ENCODE results near the gene ARHGEF10L. TPM values are rescaled to one million over a fixed set of nuclear protein-coding genes. Genes with fewer than 3 reads are reported as not detected.
A peak's percentile ranks its signal among the peaks of the same experiment; 100 is the strongest.

ARHGEF10L gene
- total and polyA plus RNA-seq, 4 donors, result 15.0 to 43.4 (median 24.3) TPM

DNA sequence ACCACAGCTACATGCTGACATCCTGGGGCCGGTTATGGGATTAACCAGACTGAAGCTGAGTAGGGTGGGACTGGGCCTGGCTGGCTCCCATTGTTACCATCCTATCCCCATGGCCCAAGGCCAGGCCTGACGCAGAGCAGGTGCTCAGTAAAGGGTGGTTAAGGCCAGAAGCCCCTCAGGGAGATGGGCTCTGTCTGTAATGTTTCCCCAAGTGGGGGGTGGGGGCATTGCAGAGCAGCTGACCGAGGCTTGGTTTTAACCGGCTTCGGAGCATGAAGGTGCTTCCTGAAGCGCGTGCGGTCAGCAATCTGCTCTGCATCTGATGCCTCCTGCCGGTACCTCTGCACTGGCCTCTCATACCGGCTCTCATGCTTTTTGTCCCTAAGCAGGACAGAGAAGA, 132.2 kb downstream of the ARHGEF10L start:
- WGBS, 2 donors, result 43 to 61% methylated on average over 10 of the region's 10 CpGs
- Histone ChIP-seq H3K9me3 (ENCODE audit: control insufficient read depth in 4 of 4, insufficient read depth in 3 of 4, low read length in 3 of 4) (peaks cover 0 to 4% (median 0%) of the 10 kb centered on the region in 4 donors), H3K4me1 (ENCODE audit: control insufficient read depth in 5 of 5, insufficient read depth in 5 of 5, low read length in 5 of 5) (peaks cover 0 to 6% (median 0%) of the 10 kb centered on the region in 5 donors), H3K27me3 (ENCODE audit: control insufficient read depth in 3 of 3, insufficient read depth in 3 of 3, low read length in 2 of 3) (no peaks in the 10 kb centered on the region), H3K4me3 (no peak overlapping the region), H3K27ac (ENCODE audit: low read depth in 1 of 2, low read length in 1 of 2) (no peak overlapping the region), H3K9ac (ENCODE audit: insufficient read depth in 1 of 2, low read length in 2 of 2) (no peak overlapping the region), H3K36me3 (ENCODE audit: control insufficient read depth in 4 of 4, insufficient read depth in 4 of 4, low read length in 4 of 4) (peaks cover 0 to 7% (median 2%) of the 10 kb centered on the region in 4 donors)
- TF ChIP-seq, protein P1, sequence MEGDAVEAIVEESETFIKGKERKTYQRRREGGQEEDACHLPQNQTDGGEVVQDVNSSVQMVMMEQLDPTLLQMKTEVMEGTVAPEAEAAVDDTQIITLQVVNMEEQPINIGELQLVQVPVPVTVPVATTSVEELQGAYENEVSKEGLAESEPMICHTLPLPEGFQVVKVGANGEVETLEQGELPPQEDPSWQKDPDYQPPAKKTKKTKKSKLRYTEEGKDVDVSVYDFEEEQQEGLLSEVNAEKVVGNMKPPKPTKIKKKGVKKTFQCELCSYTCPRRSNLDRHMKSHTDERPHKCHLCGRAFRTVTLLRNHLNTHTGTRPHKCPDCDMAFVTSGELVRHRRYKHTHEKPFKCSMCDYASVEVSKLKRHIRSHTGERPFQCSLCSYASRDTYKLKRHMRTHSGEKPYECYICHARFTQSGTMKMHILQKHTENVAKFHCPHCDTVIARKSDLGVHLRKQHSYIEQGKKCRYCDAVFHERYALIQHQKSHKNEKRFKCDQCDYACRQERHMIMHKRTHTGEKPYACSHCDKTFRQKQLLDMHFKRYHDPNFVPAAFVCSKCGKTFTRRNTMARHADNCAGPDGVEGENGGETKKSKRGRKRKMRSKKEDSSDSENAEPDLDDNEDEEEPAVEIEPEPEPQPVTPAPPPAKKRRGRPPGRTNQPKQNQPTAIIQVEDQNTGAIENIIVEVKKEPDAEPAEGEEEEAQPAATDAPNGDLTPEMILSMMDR (IDR thresholded peaks at IDR 0.05; ENCODE audit: control extremely low read depth, extremely low read depth), result no peak
- DNase-seq (no peak), ATAC-seq (ENCODE audit: insufficient read depth, low FRiP score) (no peak)

DNA sequence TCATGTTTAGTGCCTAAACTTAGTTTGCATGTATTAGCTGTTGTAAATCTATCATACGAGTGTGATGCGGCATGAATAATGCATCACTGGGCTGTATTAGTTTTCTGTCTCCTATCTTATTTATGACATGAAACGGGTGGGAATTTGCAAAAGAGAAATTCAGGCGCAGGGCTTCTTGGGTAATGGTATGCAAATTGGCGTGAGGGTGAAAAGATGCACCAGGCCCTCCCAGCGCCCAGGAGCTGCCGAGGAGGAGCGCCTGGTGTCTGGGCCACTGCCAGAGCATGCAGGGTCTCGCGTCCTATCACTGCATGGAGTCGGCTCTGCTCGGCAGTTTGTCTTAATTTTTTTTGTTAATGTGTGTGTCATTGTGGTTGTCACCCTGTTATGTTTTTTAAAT, 132.7 kb downstream of the ARHGEF10L start:
- TF ChIP-seq, protein P1 (IDR thresholded peaks at IDR 0.05; ENCODE audit: control extremely low read depth, extremely low read depth), result no peak
- Histone ChIP-seq H3K27me3 (ENCODE audit: control insufficient read depth in 3 of 3, insufficient read depth in 3 of 3, low read length in 2 of 3) (no peaks in the 10 kb centered on the region), H3K4me1 (ENCODE audit: control insufficient read depth in 5 of 5, insufficient read depth in 5 of 5, low read length in 5 of 5) (peaks cover 0 to 6% (median 0%) of the 10 kb centered on the region in 5 donors), H3K9ac (ENCODE audit: insufficient read depth in 1 of 2, low read length in 2 of 2) (no peak overlapping the region), H3K27ac (ENCODE audit: low read depth in 1 of 2, low read length in 1 of 2) (no peak overlapping the region), H3K9me3 (ENCODE audit: control insufficient read depth in 4 of 4, insufficient read depth in 3 of 4, low read length in 3 of 4) (peaks cover 0 to 4% (median 0%) of the 10 kb centered on the region in 4 donors), H3K36me3 (ENCODE audit: control insufficient read depth in 4 of 4, insufficient read depth in 4 of 4, low read length in 4 of 4) (peaks cover 0 to 7% (median 2%) of the 10 kb centered on the region in 4 donors), H3K4me3 (no peak overlapping the region)
- ATAC-seq (ENCODE audit: insufficient read depth, low FRiP score), result no peak
- peak in 2 of 3 donors; percentile 25 to 38 for DNase-seq
- 78 to 80% methylated on average over 12 of the region's 12 CpGs for WGBS, 2 donors

DNA sequence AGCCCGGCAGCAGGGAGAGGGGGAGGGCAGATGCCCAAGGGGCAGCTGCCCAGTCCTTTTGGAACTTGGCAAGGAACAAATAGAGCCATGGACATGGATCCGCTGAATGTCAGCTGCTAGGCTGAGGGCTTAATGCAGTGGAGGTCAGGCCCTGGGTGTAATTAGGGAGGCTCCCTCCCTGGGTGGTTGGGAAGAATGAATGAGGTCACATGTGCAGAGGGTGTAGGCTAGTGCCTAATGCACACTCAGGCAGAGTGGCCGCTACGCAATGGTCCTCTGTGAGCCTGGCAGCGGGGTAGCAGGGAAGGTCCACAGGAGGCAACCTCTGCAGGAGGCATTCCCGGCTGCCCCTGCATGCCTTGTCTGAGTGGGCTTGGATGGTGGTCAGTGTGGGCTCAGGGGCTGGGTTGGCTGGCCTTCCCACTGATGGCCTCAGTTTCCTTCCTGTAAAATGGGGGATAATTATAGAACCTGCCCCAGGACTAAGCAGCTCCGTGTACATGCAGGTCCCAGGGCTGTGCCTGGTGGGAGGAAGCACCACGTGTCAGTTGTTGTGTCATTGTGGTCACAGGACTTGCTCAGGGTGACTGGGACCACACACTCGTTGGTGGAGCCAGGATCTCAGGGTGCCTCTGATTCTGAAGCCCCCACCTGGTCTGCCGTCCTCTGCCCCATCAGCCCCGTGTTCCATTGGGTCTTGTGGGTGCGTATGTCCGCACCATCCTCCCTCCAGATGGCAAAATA, 134.0 kb downstream of the ARHGEF10L start:
- Histone ChIP-seq H3K27me3 (ENCODE audit: control insufficient read depth in 3 of 3, insufficient read depth in 3 of 3, low read length in 2 of 3) (no peaks in the 10 kb centered on the region), H3K4me1 (ENCODE audit: control insufficient read depth in 5 of 5, insufficient read depth in 5 of 5, low read length in 5 of 5) (peaks cover 0 to 6% (median 0%) of the 10 kb centered on the region in 5 donors), H3K9ac (ENCODE audit: insufficient read depth in 1 of 2, low read length in 2 of 2) (no peak overlapping the region), H3K27ac (ENCODE audit: low read depth in 1 of 2, low read length in 1 of 2) (no peak overlapping the region), H3K4me3 (no peak overlapping the region), H3K9me3 (ENCODE audit: control insufficient read depth in 4 of 4, insufficient read depth in 3 of 4, low read length in 3 of 4) (peaks cover 0 to 4% (median 0%) of the 10 kb centered on the region in 4 donors), H3K36me3 (ENCODE audit: control insufficient read depth in 4 of 4, insufficient read depth in 4 of 4, low read length in 4 of 4) (peaks cover 0 to 7% (median 2%) of the 10 kb centered on the region in 4 donors)
- DNase-seq (no peak), ATAC-seq (ENCODE audit: insufficient read depth, low FRiP score) (no peak)
- 66 to 76% methylated on average over 12 to 13 of the region's 13 CpGs for WGBS, 2 donors
- TF ChIP-seq, protein P1 (IDR thresholded peaks at IDR 0.05; ENCODE audit: control extremely low read depth, extremely low read depth), result no peak

Measured in lung (tissue), 12 donors.